Endometrial microvascular endothelial cells (primary cell): ENCODE results near the gene JDP2. TPM values are rescaled to one million over a fixed set of nuclear protein-coding genes. Genes with fewer than 3 reads are reported as not detected.

Experiments
- in situ Hi-C: cut with HindIII; loops from 2 replicates; pipeline ENCODE4 v1.10.0; 2017; ENCODE audit warnings: low sequenced_read_pairs, low pct_unique_long_range_greater_than_20kb; ENCODE audit errors: inconsistent ontology term
- total RNA-seq: library from RNA; depleted of rRNA; stranded (reverse); fragments of >200 nt; gene quantifications from one replicate; pipeline ENCODE4 v1.2.3, GENCODE V29; 2015; ENCODE audit errors: inconsistent ontology term

The JDP2 gene
- total RNA-seq, 1 donor from 2014 or later = 2.0 TPM

GRCh38 chr14:75495882-75496281, 68.1 kb downstream of the JDP2 start:
- in situ Hi-C loops = no loop called here

GRCh38 chr14:75496755-75497154, 68.9 kb downstream of the JDP2 start:
- in situ Hi-C loops = no loop called here

DNA sequence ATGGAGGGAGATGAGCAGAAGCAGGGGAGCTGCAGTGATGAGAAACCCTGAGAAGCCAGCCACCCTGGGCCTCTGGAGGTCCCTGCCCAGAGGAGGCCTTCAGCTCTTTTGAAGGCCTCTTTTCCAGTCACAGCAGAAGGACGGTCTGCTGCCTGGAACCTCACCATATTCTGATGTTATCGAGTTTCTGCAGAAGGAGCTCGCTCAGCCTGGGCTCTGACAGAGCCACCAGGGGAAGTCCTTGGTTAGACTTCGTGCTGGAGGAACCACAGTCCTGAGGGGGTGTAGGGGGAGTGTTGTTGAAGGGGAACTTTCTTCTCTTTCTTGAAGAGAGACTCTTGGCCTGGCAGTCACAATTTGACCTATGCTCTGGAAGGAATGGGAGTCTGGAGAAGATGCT, 69.4 kb downstream of the JDP2 start:
- in situ Hi-C loops = no loop called here

- in situ Hi-C loops = no loop called here
Measured at GRCh38 chr14:75497701-75498100, 69.9 kb downstream of the JDP2 start.

GRCh38 chr14:75499084-75499875, 71.5 kb downstream of the JDP2 start:
- in situ Hi-C loops = no loop called here

DNA sequence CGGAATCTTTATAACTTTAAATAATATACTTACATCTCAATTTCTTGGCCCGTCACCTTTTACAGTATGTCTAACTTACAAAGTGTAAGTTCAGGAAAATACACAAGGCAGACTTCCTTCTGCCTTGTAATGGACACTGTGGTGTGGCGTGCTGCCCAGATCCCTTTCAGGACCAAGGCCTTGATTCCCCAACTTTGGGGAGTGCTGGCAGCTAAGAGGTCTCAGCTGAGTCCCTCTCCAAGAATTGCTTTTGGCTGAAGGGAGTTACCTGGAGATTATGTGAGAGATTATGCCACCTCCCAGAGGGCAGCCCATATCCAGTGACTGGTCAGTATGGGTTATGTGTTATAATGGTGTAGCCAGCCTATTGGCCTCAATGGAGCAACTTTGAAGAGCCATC, 73.3 kb downstream of the JDP2 start:
- in situ Hi-C loops = no loop called here

DNA sequence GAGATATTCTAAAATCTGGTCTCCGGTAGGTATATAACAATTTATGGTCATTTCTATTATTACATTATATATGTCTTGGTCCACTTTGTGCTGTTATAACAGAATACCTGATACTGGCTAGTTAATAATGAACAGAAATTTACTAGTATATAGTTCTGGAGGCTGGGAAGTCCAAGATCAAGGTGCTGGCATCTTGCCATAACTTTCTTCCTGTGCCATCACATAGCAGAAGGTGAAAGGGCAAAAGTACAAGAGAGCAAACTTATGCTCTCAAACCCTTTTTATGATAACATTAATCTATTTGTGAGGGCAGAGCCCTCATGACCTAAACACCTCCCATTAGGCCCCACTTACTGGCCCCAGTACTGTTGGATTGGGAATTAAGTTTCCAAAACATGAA, 76.6 kb downstream of the JDP2 start:
- in situ Hi-C loops = no loop called here

DNA sequence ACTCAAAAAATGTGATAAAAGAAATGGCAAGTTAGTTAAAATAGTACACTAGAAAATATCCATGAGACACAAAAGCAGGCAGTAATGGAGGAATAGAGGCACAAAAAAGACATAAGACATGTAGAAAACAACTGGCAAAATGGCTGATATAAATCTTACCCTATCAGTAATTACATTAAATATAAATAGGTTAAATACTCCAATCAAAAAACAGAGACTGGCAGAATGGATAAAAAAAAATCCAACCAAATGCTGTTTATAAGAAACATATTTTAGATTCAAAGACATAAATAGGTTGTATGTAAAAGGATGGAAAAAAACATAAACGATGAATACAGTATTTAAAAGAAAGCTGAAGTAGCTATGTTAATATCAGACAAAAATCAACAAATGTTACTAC, 79.1 kb downstream of the JDP2 start:
- in situ Hi-C loops = no loop called here

DNA sequence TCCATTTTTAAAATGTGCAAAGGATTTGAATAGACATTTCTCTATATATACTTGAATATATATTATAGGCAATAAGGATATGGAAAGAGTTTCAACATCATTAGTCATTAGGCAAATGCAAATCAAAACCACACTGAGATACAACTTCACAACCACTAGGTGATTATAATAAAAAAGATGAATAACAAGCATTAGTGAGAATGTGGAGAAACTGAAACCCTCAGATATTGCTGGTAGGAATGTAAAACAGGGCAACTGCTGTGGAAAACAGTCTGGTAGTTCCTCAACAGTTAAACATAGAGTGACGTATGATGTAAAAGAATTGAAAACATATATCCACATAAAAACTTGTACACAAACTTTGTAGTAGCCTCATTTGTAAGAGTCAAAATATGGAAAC, 82.7 kb downstream of the JDP2 start:
- in situ Hi-C loops = no loop called here

DNA sequence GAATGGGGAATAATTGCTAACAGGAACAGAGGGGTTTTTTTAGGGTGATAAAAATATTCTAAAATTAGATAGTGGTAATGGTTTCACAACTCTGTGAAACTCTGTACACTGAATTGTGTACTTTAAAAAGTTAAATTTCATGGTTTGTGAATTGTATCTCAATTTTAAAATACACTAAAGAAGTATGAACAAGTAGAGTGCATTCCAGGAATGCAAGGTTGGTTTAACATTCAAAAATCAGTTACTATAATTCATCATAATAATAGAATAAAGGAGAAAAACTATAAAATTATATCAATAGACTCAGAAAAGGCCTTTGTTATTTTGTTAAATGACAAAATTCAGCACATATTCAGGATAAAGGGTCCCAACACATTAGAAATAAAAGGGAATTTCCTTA, 83.4 kb downstream of the JDP2 start:
- in situ Hi-C loops = no loop called here

- in situ Hi-C loops = no loop called here
Measured at GRCh38 chr14:75513911-75514672, 86.3 kb downstream of the JDP2 start.

DNA sequence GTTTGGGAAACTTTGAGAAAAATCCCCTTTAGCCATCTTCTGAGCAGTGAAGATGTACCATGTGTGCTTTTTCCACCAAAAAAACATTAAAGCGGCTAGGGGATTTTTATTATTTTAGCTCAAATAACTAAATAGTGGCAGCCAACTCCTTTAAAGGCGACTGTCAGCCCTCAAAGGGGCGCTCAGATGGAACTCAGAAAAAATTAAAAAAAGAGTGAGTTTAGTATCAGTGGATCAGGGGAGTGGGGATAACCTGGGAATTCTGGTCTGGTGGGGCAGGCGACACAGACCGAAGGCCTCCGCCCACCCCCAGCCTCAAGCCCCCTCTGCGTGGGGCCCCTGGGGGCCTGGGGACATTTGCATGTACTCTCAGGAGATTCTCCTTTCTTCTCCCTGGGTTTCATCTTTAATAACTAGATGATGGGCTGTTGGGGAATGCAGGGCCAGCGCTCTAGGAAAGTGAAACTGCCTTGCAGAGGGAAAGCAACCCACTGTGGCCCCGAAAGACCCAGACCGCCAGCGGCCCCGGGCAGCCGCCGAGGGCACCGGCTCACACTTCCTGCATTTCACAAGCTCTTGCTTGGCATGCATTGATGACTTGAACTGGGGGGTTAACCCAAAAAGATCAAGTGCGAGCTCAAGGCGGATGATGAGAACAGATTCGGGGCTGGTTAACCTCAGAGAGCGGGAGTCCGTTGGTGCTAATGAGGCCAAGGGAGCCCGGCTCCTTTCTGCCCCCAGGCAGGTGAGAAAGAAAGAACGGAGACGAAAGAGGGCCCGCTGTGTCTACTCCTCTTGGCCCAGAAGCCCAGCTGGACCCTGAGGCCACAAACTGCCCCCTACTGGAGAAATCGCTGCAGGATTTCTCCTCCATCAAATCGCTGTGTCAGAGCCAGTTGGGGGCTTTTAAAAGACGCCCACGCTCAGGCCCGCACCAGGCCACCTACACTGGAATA, 87.1 kb downstream of the JDP2 start:
- in situ Hi-C loops = no loop called here

GRCh38 chr14:75515629-75515996, 87.8 kb downstream of the JDP2 start:
- in situ Hi-C loops = no loop called here

GRCh38 chr14:75518625-75519024, 90.8 kb downstream of the JDP2 start:
- in situ Hi-C loops = no loop called here

GRCh38 chr14:75519394-75519793, 91.6 kb downstream of the JDP2 start:
- in situ Hi-C loops = no loop called here

DNA sequence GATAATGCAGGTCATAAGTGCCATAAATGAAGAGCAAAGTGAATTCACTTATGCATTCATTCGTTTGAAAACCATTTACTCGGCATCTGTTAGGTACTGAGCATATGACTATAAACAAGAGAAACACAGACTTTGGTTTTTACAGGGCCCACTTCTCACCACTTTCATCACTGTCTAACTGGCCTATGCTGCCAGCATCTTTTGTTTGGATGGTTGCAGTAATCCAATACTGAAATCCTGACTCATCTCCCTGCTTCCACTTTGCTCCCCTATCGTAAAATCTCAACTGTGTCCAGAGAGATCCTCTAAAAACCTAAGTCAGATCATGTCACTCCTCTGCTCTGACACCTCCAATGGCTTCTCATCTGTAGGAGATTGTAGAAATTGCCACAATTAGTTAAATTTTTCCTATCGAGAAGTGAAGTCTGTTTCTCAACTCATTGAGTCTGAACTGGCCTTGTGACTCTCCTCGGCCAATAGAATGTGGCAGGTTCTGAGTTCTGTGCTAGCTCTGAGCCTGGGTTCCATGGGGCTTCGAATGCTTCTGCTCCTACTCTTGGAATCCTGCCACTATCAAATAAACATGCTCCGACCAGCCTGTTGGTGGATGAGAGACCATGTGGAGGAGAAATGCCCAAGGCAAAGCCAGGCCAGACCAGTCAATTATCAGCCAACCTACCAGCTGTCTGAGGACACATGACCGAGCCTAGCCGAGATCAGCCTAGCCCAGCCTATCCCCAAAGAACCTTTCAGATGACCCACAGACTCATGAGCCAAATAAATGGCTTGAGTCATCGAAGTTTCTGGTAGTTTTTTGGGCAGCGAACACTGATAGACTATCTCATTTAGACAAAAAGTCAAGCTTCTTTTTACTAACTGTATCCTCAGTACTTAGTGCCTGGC, 92.3 kb downstream of the JDP2 start:
- in situ Hi-C loops = no loop called here

DNA sequence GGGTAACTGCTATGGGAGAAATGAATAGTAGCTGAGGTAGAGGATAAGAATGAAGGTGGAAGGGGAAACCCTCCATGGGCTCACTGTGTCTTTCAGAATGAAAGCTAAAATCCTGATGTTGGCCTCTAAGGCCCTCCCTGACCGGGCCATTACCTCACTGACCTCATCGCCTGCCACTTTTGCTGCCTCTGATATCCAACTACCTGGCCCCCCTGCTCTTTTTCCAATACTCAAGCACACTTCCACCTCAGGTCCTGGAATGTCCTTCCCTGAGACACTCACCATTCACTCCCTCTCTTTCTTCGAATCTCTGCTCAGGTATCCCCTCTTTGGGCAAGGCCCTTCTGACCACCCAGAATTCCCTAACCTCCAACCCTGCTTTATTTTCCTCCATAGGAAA, 93.0 kb downstream of the JDP2 start:
- in situ Hi-C loops = no loop called here

- in situ Hi-C loops = no loop called here
Measured at GRCh38 chr14:75521415-75522199, 93.8 kb downstream of the JDP2 start.
